Cerebellar cortex (tissue), 1 donor: ENCODE results near the gene RAF1.
"Not testable (repeated sequence)": the region's sequence is repeated elsewhere in the genome, so short reads cannot be mapped to it uniquely, and the experiment has no call there.

Experiments used
- DNase-seq: peaks from one replicate; pipeline ENCODE4 v3.0.0-alpha.2; 2015; ENCODE audit warnings: low spot score

Gene RAF1

DNA sequence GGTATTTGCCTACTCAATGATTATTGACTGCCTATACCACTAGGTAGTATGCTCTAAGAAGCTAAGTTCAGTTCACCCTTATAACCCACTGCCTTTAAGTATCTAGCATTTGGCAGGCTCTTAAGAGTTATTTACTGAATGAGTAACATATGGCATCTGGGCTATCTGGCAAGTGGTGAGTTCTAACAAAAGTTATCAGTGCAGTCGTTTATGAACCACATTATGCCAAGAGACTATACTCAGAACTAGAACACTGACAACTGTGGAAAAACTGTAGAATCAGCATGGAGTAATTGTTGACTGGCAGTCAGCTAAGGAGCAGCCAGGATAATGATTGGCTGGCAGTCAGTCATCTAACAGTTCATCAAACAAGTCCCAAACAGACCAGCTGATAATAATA is 25.8 kb downstream of the RAF1 start:
- DNase-seq: peak; percentile 22

DNA sequence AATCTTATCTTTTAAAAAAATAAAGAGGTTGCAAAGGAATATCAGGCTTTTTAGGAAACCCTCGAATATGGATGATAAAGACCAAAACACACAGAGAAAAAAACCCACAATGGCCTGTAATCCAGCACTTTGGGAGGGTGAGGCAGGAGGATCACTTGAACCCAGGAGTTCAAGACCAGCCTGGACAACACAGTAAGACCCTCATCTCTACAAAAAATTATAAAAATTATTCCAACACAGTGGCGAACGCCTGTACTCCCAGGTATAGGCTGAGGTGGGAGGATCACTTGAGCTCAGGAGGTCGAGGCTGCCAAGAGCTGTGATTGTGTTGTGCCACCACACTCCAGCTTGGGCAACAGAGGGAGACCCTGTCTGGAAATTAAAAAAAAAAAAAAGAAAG is 30.8 kb downstream of the RAF1 start:
- no peak for DNase-seq

DNA sequence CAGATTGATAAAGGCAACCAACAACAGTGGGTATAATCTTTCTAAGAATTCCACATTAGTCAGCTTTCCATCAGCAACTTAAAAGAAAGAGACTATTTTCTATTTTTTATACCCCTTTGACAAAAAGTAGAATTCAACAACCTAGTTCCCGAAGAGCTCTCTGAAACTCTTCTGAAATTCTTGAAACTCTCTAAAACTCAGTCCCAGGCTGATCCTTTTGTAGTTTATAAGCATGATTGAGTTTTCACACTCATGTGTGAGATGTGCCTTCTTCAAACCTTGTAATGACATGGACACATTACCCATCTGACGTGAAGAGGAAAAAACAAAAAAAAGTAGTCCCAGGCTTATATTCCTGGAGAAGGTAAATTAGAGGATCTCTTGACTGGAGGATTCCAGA is 31.4 kb downstream of the RAF1 start:
- DNase-seq: no peak

DNA sequence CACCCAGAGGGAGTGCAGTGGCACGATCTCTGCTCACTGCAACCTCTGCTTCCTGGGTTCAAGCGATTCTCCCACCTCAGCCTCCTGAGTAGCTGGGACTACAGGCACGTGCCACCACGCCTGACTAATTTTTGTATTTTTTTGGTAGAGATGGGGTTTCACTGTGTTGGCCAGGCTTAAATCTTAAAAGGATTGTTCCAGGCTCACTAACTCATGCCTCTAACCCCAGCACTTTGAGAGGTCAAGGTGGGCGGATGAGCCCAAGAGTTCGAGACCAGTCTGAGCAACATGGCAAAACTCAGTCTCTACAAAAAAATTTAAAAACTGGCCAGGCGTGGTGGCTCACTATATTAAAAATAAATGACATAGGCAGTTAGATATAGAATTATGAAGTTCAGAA is 33.1 kb downstream of the RAF1 start:
- not testable (repeated sequence) for DNase-seq

DNA sequence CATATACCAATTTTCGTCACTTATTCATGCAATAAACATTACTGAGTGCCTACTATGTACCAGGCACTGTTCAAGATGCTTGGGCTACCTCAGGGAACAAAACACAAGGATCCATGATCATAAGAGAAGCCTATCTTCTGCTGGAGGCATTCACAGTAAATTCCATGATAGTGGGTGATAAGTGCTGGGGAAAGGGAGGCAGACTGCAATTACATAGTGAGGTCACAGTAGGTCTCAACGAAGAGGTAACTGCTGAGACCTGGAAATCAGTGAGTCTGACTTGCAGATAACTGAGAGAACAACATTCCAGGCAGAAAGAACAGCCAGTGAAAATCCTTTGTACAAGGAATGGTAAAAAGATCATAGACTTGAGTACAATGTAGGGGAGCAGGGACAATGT is 33.6 kb downstream of the RAF1 start:
- DNase-seq: no peak

DNA sequence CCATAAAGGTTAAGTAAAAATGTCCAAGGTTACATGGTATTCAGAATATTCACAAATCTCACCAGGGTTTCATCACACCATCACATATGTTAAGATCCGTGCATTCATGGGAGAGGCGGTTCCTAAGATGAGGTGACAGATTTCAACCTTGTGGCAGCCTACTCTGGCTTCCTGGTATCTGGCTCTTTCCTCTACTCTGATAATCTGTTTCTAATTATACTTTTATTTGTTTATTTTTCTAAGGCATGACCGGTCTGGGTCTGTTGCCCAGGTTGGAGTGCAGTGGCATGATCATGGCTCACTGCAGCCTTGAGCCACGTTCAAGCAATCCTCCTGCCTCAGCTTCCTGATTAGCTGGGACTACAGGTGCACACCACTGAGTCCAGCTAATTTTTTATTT is 34.4 kb downstream of the RAF1 start:
- peak; percentile 24 for DNase-seq

DNA sequence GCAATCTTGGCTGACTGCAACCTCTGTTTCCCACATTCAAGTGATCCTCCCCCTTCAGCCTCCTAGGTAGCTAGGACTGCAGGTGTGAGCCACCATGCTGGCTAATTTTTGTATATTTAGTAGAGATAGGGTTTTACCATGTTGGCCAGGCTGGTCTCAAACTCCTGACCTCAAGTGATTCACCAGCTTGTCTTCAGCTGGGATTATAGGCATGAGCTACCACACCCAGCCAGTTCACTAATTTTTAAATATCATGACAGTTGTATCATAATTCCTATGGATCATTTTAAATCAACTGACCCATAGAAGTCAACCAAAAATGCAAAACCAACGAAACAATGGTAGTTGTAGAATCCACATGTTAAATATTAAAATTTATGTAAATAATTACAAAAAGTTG is 35.1 kb downstream of the RAF1 start:
- no peak for DNase-seq

DNA sequence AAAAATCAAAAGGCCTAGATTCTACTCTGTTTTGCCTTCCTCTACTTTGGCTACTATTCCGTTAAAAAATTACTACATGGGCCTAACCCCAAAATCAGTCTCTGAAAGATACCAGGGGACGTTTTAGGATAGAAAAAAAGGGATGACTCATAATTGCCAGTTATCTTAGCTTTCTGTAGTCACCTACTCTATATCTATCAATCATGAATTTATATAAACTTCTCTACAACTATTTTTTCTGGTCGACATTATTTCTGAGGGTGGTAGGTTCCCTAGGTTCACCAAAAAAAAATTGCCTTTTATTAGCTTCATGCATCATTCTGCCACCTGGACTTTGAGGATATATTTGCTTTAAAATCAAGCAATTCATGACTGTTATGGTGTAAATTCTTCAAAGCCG is 36.5 kb downstream of the RAF1 start:
- no peak for DNase-seq

DNA sequence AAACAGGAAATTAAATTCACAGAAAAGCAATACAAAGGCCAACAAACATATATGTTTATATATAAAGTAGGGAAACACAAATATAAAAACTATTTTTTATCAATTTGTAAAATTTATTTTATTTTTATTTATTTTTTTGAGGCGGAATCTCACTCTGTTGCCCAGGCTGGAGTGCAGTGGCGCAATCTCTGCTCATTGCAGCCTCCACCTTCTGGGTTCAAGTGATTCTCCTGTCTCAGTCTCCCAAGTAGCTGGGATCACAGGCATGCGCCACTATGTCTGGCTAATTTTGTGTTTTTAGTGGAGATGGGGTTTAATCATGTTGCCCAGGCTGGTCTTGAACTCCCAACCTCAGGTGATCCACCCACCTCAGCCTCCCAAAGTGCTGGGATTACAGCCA is 39.0 kb downstream of the RAF1 start:
- DNase-seq: not testable (repeated sequence)

DNA sequence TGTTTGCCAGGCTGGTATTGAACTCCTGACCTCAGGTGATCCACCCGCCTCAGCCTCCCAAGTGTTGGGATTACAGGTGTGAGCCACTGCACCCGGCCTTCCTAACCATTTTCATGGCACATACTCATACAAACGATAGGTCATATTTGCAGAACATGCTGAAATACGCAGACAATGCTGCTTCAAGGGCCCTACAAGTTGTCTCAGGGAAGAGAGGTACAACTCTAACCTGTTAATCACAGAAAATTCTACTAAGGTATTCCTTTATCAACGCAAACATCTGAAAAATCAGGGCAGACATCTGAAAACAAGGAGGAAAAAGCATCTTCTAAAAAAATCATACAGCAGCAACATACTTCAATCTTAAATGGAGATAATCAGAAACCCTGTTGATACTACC is 39.9 kb downstream of the RAF1 start:
- DNase-seq: no peak

DNA sequence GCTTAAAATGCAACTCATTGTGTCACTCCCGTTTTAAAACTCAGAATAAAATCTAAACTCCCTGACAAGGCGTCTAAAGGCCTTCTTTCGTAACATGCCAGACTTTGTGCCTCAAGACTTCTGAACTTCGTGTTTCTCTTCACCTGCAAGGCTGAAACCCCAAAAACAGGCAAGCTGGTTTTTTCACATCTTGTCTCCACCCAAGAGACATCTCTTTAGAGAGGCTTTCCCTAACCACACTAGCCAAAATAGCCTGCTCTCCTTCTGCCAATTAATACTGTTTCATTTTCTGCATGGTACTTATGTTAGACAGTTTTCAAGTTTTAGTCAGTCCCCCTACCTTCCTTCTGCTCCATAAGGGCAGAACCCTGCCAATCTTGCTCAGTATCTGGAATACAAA is 41.6 kb downstream of the RAF1 start:
- DNase-seq: no peak

DNA sequence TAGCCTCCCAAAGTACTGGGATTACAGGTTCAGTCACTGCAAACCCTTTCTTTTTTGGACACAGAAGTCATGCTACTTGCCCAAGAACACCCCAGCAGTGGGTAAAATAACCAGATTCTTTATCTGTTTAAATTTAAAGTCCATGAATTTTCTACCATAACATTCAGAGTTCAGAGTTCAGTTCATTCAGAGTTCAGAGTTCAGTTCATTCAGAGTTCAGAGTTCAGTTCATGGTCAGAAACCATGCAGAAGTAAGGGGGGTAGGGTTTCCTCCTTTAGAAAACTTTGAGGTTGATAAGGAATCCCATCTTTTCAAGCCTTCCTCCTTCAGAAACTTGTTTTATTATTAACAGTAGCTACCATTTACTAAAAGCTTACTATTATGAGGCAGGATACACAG is 43.2 kb downstream of the RAF1 start:
- DNase-seq: no peak

DNA sequence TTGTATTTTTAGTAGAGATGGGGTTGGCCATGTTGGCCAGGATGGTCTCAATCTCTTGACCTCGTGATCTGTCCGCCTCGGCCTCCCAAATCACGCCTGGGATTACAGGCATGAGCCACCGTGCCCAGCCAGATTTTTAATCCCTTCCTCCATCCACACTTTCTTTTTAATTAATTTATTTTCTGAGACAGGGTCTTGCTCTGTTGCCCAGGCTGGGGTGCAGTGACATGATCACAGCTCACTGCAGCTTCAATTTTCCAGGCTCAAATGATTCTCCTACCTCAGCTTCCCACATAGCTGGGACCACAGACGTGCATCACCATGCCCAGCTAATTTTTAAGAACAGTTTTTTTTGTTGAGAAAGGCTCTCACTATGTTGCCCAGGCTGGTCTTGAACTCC is 43.6 kb downstream of the RAF1 start:
- DNase-seq: no peak

DNA sequence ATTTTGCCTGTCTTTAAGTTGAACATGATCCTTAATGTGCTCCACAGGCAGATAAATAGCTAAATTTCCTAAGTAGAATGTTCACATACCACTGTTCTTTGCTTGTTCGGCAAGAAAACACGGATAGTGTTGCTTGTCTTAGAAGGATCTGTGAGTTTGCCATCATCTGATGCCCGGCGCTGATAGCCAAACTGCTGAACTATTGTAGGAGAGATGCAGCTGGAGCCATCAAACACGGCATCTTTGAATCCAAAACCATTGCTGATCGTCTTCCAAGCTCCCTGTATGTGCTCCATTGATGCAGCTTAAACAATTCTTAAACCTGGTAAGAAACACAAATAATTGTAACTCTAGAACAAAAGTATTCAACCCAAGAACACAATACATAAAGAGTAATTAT is 45.5 kb downstream of the RAF1 start:
- no peak for DNase-seq

DNA sequence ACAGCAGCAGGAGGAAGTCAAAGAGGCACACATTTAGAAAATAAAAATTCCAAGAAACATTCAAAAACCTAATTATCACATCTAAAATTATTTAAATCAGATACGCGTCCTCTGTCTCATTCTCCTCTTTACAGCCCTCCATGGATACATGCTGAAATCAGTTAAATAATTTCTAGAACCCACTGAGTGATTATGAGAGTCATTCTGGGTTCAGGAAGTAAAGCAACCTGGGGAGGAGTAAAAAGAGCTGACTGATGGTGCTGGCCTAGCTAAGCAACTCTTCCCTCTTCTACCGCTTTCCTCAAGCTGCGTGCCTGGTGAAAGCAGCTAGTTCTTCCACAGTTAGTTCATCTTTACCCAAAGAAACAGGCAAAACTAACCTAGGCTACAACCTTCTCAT is 48.7 kb downstream of the RAF1 start:
- no peak for DNase-seq

DNA sequence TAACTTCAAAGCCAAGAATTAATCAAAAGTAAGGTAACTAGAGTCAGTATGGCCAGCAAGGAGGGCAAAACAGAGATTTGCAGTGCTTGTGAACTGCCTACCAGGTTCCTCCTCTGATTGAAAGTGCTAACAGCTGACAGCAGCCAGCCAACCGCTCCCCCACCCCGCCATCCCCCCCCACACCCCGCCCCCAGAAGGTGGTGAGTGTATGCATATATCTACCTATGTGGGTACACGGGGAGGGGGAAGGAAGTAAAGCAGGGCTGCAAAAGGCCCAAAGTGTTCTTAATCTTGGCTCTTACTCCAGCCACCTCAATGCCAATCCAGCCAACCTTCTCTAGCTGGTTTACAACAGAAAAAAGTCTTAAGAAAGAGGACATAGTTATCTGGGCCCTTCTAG is 50.7 kb downstream of the RAF1 start:
- no peak for DNase-seq

DNA sequence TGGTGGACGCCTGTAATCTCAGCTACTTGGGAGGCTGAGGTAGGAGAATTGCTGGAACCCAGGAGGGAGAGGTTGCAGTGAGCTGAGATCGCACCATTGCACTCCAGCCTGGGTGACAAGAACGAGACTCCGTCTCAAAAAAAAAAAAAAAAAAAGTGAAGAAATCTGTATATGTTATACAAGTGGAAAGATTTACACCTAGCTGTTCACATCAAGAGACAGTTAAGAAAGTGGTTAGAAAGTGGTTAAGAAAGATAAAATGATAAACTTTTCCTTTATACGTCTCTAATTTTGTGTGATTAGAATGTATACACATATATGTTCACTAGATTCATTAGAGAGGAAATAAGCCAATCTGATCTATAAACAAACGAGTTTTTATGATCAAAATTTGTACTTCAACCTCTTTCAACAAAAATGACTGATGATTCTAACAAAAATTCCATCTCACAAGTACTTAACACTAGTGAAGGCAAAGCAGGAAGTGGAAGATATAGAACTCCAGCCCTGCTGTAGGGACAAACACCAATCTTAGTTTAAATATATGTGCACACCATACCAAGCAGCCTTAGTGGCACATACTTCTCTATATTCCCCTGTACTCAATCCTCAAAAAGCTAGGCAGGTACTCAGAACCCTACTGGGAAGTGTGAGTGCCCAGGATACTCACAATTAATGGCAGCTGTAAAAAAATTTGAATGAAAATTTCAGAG is 51.2 kb downstream of the RAF1 start:
- no peak for DNase-seq

DNA sequence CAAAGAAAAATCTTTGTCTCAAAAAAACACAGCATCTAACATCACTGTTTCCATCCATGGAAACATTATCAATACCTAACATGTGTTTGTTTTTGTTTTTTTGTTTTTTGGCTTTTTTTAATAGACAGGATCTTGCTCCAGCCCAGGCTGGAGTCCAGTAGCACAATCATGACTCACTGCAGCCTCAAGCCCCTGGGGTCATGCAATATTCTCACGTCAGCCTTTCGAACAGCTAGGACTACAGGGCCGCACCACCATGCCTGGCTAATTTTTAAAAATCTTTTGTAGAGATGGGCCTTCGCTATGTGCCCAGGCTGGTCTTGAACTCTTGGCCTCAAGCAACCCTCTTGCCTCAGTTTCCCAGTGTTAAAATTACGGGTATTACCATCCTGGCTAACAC is 52.8 kb downstream of the RAF1 start:
- no peak for DNase-seq

DNA sequence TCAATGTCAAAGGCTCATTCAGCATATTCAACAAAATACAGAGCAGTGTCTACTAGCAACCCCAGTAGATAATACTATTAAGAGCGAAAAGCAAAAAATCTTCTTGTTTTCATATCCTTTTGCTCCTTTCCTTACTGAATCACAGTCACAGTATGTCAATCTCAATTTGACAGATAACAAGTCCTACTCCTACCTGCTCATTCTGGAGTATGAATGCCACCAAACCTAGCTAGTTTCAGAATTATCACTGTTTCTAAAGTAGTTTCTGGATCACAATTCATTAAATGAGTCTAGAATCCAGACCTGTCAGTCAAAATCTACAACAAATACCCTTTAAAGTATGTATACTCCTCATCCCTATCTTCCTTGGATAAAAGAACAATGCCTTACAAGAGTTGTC is 55.5 kb downstream of the RAF1 start:
- DNase-seq: no peak

DNA sequence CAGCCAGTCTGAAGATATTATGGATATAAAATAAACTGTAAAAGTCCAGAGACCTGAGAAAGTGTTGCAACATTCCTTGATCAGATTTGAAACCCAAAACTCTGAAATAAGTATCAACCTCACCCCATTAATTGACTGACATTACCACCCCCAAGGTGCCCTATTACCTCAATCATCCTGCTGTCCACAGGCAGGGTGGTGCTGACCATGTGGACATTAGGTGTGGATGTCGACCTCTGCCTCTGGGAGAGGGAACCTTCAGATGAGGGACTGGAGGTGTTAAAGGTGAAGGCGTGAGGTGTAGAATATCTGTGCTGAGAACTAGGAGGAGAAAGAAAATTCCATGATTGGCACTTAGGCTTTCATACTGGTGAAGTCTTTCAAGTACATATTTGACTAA is 59.9 kb downstream of the RAF1 start:
- DNase-seq: no peak

DNA sequence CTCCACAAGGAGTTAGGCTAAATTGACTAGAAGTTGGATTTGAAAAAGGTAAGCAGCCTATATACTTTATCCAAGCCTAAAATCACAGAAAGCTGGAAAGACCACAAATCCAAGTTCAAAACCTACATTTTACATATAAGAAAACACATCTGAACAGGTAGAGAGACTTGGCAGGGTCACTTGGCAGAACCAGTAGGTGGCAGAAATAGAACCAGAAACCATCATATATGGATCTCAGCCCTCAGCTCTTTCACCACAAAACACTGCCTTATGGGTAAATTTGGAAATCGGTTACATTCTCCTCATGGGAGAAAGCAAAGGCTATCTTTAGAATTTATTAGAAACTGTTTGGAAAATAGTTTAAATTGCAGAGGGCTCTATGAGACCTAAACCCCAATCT is 62.8 kb downstream of the RAF1 start:
- no peak for DNase-seq

DNA sequence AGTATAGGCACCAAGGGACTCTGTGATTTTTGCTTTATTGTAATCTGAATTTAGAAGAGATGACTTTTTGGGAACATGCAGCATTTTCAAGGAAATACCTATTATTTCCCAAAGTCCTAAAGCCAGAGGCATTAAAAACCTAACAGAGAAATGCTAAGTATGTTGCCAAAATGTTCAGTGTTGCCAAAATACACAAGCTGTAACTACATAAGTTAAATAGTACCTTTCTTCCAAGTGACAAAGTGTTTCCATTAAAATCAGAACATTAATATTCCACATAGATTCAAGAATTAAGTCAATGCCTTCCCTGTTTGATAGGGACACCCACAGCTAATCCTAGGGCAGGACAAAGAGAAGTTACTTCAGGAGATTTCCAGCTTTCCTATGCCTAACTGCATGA is 65.0 kb downstream of the RAF1 start:
- DNase-seq: no peak

DNA sequence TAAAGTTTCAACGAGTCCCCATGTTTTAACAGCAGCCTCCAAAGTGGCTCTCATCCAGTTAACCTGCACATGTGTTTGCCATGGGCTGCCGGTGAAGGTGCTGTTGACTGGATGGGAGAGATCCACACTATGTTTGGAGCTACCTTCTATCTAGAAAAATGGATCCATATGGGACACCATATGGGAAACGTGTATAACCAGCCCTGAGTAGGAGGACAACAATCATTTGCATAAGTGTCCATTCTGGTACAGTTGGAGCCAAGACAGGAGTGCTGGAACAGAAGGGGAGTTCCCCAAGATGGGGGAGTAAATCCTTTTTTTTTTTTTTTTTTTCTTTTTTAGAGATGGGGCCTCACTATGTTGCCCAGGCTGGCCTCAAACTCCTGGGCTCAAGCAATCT is 70.4 kb downstream of the RAF1 start:
- no peak for DNase-seq

DNA sequence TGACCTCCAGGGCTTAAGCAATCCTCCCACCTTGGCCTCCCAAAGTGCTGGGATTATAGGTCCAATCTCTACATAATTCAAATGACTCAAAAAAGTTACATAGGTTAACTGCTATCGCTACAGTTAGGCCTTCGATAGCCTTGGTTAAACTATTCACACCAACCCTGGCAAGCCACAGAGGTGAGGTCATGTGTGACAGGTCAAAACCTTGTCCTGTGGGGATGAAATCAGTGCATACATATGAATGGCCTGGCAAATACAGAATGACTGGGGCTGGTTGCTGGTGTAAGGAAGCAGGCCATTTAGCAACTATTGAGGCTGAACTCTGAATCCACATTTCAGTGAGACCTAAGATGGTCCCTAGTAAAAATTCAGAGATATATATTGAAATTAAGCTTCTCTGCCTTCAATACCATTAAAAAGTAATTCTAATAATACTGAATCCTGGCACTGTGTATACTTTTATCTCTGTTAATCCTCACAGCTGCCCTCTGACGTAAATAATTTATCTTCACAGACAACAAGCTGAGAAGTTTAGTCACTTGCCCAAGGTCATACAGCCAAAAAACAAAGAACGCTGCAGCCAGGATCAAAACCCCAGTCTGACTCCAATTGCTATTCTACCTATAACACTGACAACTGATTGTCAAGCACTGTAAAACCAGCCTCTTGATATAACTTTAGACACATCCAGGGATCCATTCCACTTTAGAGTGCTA is 71.8 kb downstream of the RAF1 start:
- DNase-seq: no peak
